Gastrocnemius medialis (tissue), 4 donors: Measurements from ENCODE around the gene ASAP2. TPM values are rescaled to one million over a fixed set of nuclear protein-coding genes. Genes with fewer than 3 reads are reported as not detected.

Experiments
- ATAC-seq, 2 donors: fragments of 150-250 bp; one replicate each; pipeline ENCODE4 v1.9.1; 2016
- DNase-seq, 2 donors: peaks; one replicate each; pipeline ENCODE4 v3.0.0-alpha.2; 2019
- H3K27ac ChIP-seq, 4 donors: fragments of 200-600 bp; sonication (generic); 1 replicate in 1 of 4; 2 replicates in 3 of 4; pipeline ENCODE4 v1.5.1; 2016 to 2018; ENCODE audit warnings: mild to moderate bottlenecking in 2 of 4, moderate library complexity in 1 of 4
- H3K27me3 ChIP-seq, 3 donors: fragments of 200-600 bp; sonication (generic) in 2 of 3; 1 replicate in 1 of 3; 2 replicates in 2 of 3; pipeline versions ENCODE4 v1.5.1 to v1.6.0; 2016 to 2019; ENCODE audit warnings: mild to moderate bottlenecking in 1 of 3, moderate library complexity in 1 of 3
- H3K36me3 ChIP-seq, 2 donors: fragments of 200-600 bp; sonication (generic) in 1 of 2; one replicate each; pipeline ENCODE4 v1.5.1; 2017 to 2018
- H3K4me1 ChIP-seq, 2 donors: fragments of 200-600 bp; sonication (generic) in 1 of 2; one replicate each; pipeline ENCODE4 v1.5.1; 2016 to 2017; ENCODE audit warnings: mild to moderate bottlenecking in 2 of 2
- H3K4me3 ChIP-seq, 4 donors: fragments of 200-600 bp; sonication (generic) in 3 of 4; 1 replicate in 1 of 4; 2 replicates in 3 of 4; pipeline ENCODE4 v1.5.1; 2016 to 2019; ENCODE audit warnings: mild to moderate bottlenecking in 2 of 4
- H3K9me3 ChIP-seq, 3 donors: fragments of 200-600 bp; sonication (generic) in 2 of 3; 1 replicate in 1 of 3; 2 replicates in 2 of 3; pipeline ENCODE4 v1.5.1; 2016 to 2019
- POLR2A ChIP-seq, 2 donors: fragments of 450-650 bp; IDR thresholded peaks; one replicate each; pipeline ENCODE4 v1.6.1; 2017; ENCODE audit warnings: antibody characterized with exemption in 2 of 2, mild to moderate bottlenecking in 2 of 2, moderate library complexity in 2 of 2
- in situ Hi-C, 4 donors: fragments of 200-750 bp; cut with MboI; loops; one replicate each; pipeline versions ENCODE4 v1.15.0 to v1.8.0; 2017; ENCODE audit warnings: low sequenced_read_pairs in 4 of 4
- intact Hi-C: fragments of 100-400 bp; cut with DNase I; formaldehyde crosslinking; loops from one replicate; pipeline ENCODE4 v1.15.1; 2023; ENCODE audit warnings: low total_unique reads
- total RNA-seq, 4 donors: library from RNA; depleted of rRNA; stranded (reverse); fragments of >200 nt; gene quantifications; one replicate each; pipeline versions ENCODE4 v1.1.0 to v1.2.3, GENCODE V29; 2016
- TF ChIP-seq, protein P1 (sequence below), 5 experiments: fragments of 450-650 bp in 3 of 5; fragments of 200-600 bp in 2 of 5; sonication (generic) in 2 of 5; IDR thresholded peaks in 4 of 5; conservative IDR thresholded peaks in 1 of 5; 1 replicate in 4 of 5; 2 replicates in 1 of 5; pipeline ENCODE4 v1.5.1; 2016 to 2019; ENCODE audit warnings: antibody characterized with exemption in 5 of 5, mild to moderate bottlenecking in 3 of 5, moderate library complexity in 3 of 5

ASAP2 gene
- total RNA-seq, 4 donors from 2014 or later, result 1.9 to 4.0 (median 3.4) TPM

DNA sequence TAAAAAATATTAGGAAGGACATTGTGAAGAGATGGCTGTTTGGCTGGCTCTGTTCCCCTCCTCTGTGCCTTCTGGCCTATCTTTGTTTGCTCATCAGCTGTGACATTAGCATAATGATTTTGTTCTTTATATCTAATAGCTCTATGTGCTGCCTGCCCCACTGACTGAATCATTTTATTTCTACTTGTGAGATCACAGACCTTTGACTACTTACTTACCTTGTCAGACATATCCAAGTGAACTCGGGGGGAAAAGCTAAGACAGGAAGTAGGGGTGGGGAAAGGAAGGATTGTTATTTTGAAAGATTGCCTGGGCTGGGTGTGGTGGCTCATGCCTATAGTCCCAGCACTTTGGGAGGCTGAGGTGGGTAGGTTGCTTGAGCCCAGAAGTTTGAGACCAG is 104.2 kb downstream of the ASAP2 start:
- Histone ChIP-seq H3K27me3 (no peaks in the 10 kb centered on the region), H3K9me3 (no peaks in the 10 kb centered on the region), H3K27ac (peak overlapping the region; percentile 79 to 83 (median 82)), H3K4me1 (peaks cover 32 to 35% of the 10 kb centered on the region in 2 donors), H3K36me3 (no peaks in the 10 kb centered on the region), H3K4me3 (no peak overlapping the region)
- TF ChIP-seq POLR2A (IDR thresholded peaks at IDR 0.05), result no peak
- TF ChIP-seq, protein P1, sequence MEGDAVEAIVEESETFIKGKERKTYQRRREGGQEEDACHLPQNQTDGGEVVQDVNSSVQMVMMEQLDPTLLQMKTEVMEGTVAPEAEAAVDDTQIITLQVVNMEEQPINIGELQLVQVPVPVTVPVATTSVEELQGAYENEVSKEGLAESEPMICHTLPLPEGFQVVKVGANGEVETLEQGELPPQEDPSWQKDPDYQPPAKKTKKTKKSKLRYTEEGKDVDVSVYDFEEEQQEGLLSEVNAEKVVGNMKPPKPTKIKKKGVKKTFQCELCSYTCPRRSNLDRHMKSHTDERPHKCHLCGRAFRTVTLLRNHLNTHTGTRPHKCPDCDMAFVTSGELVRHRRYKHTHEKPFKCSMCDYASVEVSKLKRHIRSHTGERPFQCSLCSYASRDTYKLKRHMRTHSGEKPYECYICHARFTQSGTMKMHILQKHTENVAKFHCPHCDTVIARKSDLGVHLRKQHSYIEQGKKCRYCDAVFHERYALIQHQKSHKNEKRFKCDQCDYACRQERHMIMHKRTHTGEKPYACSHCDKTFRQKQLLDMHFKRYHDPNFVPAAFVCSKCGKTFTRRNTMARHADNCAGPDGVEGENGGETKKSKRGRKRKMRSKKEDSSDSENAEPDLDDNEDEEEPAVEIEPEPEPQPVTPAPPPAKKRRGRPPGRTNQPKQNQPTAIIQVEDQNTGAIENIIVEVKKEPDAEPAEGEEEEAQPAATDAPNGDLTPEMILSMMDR (IDR thresholded peaks at IDR 0.05 in 4 of 5, conservative IDR thresholded peaks at IDR 0.05 in 1 of 5), result no peak
- peak in 1 of 2 donors; percentile 15 for ATAC-seq
- intact Hi-C loops, result loop anchor here (2.0 kb wide), 2 partner anchors 28 to 104 kb away; partner anchors contain the start of gene ASAP2
- in situ Hi-C loops, result no loop called here
- DNase-seq, result no peak

DNA sequence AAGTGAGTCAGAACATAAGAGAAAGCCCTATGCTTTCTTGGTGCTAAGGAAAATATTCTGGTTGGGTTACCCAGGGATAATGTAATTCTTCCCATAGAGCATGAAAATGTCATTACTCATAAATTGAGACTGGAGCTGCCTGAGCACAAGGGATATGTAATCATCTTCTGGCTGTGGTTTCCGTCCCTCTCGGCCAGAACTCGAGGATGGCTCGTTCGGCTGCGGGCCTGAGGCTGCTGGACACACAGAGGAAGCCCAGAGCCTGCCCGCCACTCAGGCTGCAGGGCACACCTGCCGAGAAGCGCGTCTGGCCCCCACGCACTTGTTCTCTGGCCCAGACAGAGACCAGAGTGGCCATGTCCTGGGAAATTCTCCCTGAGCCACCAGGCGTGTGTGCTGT is 104.9 kb downstream of the ASAP2 start:
- DNase-seq (peak; percentile 52 to 81), ATAC-seq (peak; percentile 81 to 89)
- intact Hi-C loops, result loop anchor here (2.0 kb wide), 2 partner anchors 29 to 105 kb away; partner anchors contain the start of gene ASAP2
- Histone ChIP-seq H3K36me3 (no peaks in the 10 kb centered on the region), H3K27me3 (no peaks in the 10 kb centered on the region), H3K9me3 (no peaks in the 10 kb centered on the region), H3K4me3 (no peak overlapping the region), H3K4me1 (peaks cover 32 to 35% of the 10 kb centered on the region in 2 donors), H3K27ac (peak overlapping the region; percentile 79 to 83 (median 82))
- in situ Hi-C loops, result no loop called here
- TF ChIP-seq, protein P1 (IDR thresholded peaks at IDR 0.05 in 4 of 5, conservative IDR thresholded peaks at IDR 0.05 in 1 of 5), result no peak
- peak in 1 of 2 donors; percentile 9 for TF ChIP-seq POLR2A (IDR thresholded peaks at IDR 0.05)

- DNase-seq, result no peak
- in situ Hi-C loops, result no loop called here
- ATAC-seq, result no peak
- intact Hi-C loops, result no loop called here
- H3K36me3 ChIP-seq, result no peaks in the 10 kb centered on the region
- TF ChIP-seq POLR2A (IDR thresholded peaks at IDR 0.05), result no peak
- TF ChIP-seq, protein P1 (IDR thresholded peaks at IDR 0.05 in 4 of 5, conservative IDR thresholded peaks at IDR 0.05 in 1 of 5), result no peak
- no peaks in the 10 kb centered on the region for H3K9me3 ChIP-seq
- H3K4me3 ChIP-seq, result no peak overlapping the region
- peak overlapping the region in 2 of 4 donors; percentile 81 to 82 for H3K27ac ChIP-seq
- H3K4me1 ChIP-seq, result peaks cover 30 to 32% of the 10 kb centered on the region in 2 donors
- no peaks in the 10 kb centered on the region for H3K27me3 ChIP-seq
These were observed 106.0 kb downstream of the ASAP2 start for GRCh38 chr2:9312591-9312990.

GRCh38 chr2:9313443-9313842 is 106.8 kb downstream of the ASAP2 start:
- in situ Hi-C loops, result no loop called here
- TF ChIP-seq POLR2A (IDR thresholded peaks at IDR 0.05), result no peak
- TF ChIP-seq, protein P1 (IDR thresholded peaks at IDR 0.05 in 4 of 5, conservative IDR thresholded peaks at IDR 0.05 in 1 of 5), result no peak
- intact Hi-C loops, result no loop called here
- H3K4me1 ChIP-seq, result peaks cover 28 to 32% of the 10 kb centered on the region in 2 donors
- H3K9me3 ChIP-seq, result no peaks in the 10 kb centered on the region
- no peaks in the 10 kb centered on the region for H3K27me3 ChIP-seq
- no peak for ATAC-seq
- H3K27ac ChIP-seq, result no peak overlapping the region
- no peak for DNase-seq
- no peak overlapping the region for H3K4me3 ChIP-seq
- no peaks in the 10 kb centered on the region for H3K36me3 ChIP-seq
